ENCODE data around the gene SDCCAG8. TPM values are rescaled to one million over a fixed set of nuclear protein-coding genes. Genes with fewer than 3 reads are reported as not detected.

SDCCAG8 gene
- total RNA-seq, 1 donor from 2014 or later = 19.8 TPM

- Mint-ChIP-seq H3K27ac (ENCODE audit: unreplicated experiment) (no peak overlapping the region), H3K4me3 (ENCODE audit: unreplicated experiment) (no peak overlapping the region), H3K27me3 (ENCODE audit: low read depth) (no peaks in the 10 kb centered on the region), H3K4me1 (ENCODE audit: low read depth) (no peaks in the 10 kb centered on the region), H3K36me3 (ENCODE audit: low read depth) (peaks cover 5% of the 10 kb centered on the region), H3K9me3 (ENCODE audit: low read depth) (no peaks in the 10 kb centered on the region)
- no peak for DNase-seq (ENCODE audit: low spot score)
- no peak for TF ChIP-seq CTCF (IDR thresholded peaks at IDR 0.05)
Measured at GRCh38 chr1:243349128-243349527, 93.3 kb downstream of the SDCCAG8 start.

GRCh38 chr1:243351337-243351736 lies 95.5 kb downstream of the SDCCAG8 start:
- Mint-ChIP-seq H3K36me3 (ENCODE audit: low read depth) (peaks cover 5% of the 10 kb centered on the region), H3K27ac (ENCODE audit: unreplicated experiment) (no peak overlapping the region), H3K27me3 (ENCODE audit: low read depth) (no peaks in the 10 kb centered on the region), H3K9me3 (ENCODE audit: low read depth) (no peaks in the 10 kb centered on the region), H3K4me3 (ENCODE audit: unreplicated experiment) (no peak overlapping the region), H3K4me1 (ENCODE audit: low read depth) (peaks cover 8% of the 10 kb centered on the region)
- DNase-seq (ENCODE audit: low spot score) = no peak
- TF ChIP-seq CTCF (IDR thresholded peaks at IDR 0.05) = no peak

GRCh38 chr1:243354511-243355153 lies 98.8 kb downstream of the SDCCAG8 start:
- peaks cover 5% of the 10 kb centered on the region for H3K9me3 Mint-ChIP-seq (ENCODE audit: low read depth)
- H3K27ac Mint-ChIP-seq (ENCODE audit: unreplicated experiment) = no peak overlapping the region
- DNase-seq (ENCODE audit: low spot score) = no peak
- TF ChIP-seq CTCF (IDR thresholded peaks at IDR 0.05) = no peak
- no peak overlapping the region for H3K4me3 Mint-ChIP-seq (ENCODE audit: unreplicated experiment)
- H3K36me3 Mint-ChIP-seq (ENCODE audit: low read depth) = peaks cover 5% of the 10 kb centered on the region
- H3K27me3 Mint-ChIP-seq (ENCODE audit: low read depth) = no peaks in the 10 kb centered on the region
- H3K4me1 Mint-ChIP-seq (ENCODE audit: low read depth) = peaks cover 8% of the 10 kb centered on the region

GRCh38 chr1:243363832-243364231 lies 108.0 kb downstream of the SDCCAG8 start:
- Mint-ChIP-seq H3K27ac (ENCODE audit: unreplicated experiment) (no peak overlapping the region), H3K4me1 (ENCODE audit: low read depth) (peaks cover 17% of the 10 kb centered on the region), H3K27me3 (ENCODE audit: low read depth) (no peaks in the 10 kb centered on the region), H3K36me3 (ENCODE audit: low read depth) (peaks cover 11% of the 10 kb centered on the region), H3K4me3 (ENCODE audit: unreplicated experiment) (no peak overlapping the region), H3K9me3 (ENCODE audit: low read depth) (no peaks in the 10 kb centered on the region)
- DNase-seq (ENCODE audit: low spot score) = no peak
- TF ChIP-seq CTCF (IDR thresholded peaks at IDR 0.05) = no peak

- no peak overlapping the region for H3K27ac Mint-ChIP-seq (ENCODE audit: unreplicated experiment)
- H3K27me3 Mint-ChIP-seq (ENCODE audit: low read depth) = no peaks in the 10 kb centered on the region
- H3K9me3 Mint-ChIP-seq (ENCODE audit: low read depth) = no peaks in the 10 kb centered on the region
- no peak overlapping the region for H3K4me3 Mint-ChIP-seq (ENCODE audit: unreplicated experiment)
- DNase-seq (ENCODE audit: low spot score) = no peak
- H3K4me1 Mint-ChIP-seq (ENCODE audit: low read depth) = peaks cover 17% of the 10 kb centered on the region
- H3K36me3 Mint-ChIP-seq (ENCODE audit: low read depth) = peaks cover 13% of the 10 kb centered on the region
- TF ChIP-seq CTCF (IDR thresholded peaks at IDR 0.05) = no peak
Measured at GRCh38 chr1:243364330-243364729, 108.5 kb downstream of the SDCCAG8 start.

All from chondrocyte (in vitro differentiated cells).